Neural progenitor cell (in vitro differentiated cells): ENCODE data around the gene LRRC8E. TPM values are rescaled to one million over a fixed set of nuclear protein-coding genes. Genes with fewer than 3 reads are reported as not detected.
A peak's percentile ranks its signal among the peaks of the same experiment; 100 is the strongest.

Source experiments
- DNase-seq: peaks from one replicate; pipeline ENCODE4 v3.0.0-alpha.2; 2016; ENCODE audit warnings: low spot score
- H2AFZ ChIP-seq: fragments of 200-600 bp; sonication (generic); replicated peaks from 2 replicates; pipeline ENCODE4 v1.6.1; 2016; ENCODE audit warnings: antibody characterized with exemption
- H3F3A ChIP-seq: fragments of 200-600 bp; sonication (generic); 2 replicates; pipeline ENCODE4 v1.6.1; 2016; ENCODE audit warnings: antibody characterized with exemption, low read depth
- H3K27ac ChIP-seq: fragments of 200-600 bp; sonication (generic); 2 replicates; pipeline ENCODE4 v1.5.1; 2016; ENCODE audit warnings: mild to moderate bottlenecking
- H3K27me3 ChIP-seq: fragments of 200-600 bp; sonication (generic); 2 replicates; pipeline ENCODE4 v1.6.1; 2016; ENCODE audit warnings: mild to moderate bottlenecking, moderate library complexity
- H3K36me3 ChIP-seq: fragments of 200-600 bp; sonication (generic); 2 replicates; pipeline ENCODE4 v1.5.1; 2016
- H3K4me1 ChIP-seq: fragments of 200-600 bp; sonication (generic); 2 replicates; pipeline ENCODE4 v1.6.1; 2016; ENCODE audit warnings: mixed run types
- H3K4me2 ChIP-seq: fragments of 200-600 bp; sonication (generic); 2 replicates; pipeline ENCODE4 v1.6.1; 2016
- H3K4me3 ChIP-seq: fragments of 200-600 bp; sonication (generic); 2 replicates; pipeline ENCODE4 v1.5.1; 2016
- H3K79me2 ChIP-seq: fragments of 200-600 bp; sonication (generic); 2 replicates; pipeline ENCODE4 v1.6.1; 2016; ENCODE audit warnings: low read depth
- H3K9ac ChIP-seq: fragments of 200-600 bp; sonication (generic); 2 replicates; pipeline ENCODE4 v1.6.1; 2016
- H3K9me3 ChIP-seq: fragments of 200-600 bp; sonication (generic); 2 replicates; pipeline ENCODE4 v1.5.1; 2016; ENCODE audit warnings: low read depth
- H4K20me1 ChIP-seq: fragments of 200-600 bp; sonication (generic); 2 replicates; pipeline ENCODE4 v1.6.1; 2016; ENCODE audit warnings: low read depth
- H3K27ac Mint-ChIP-seq: 3 replicates; pipeline ENCODE4 v1.8.0; 2021; ENCODE audit warnings: mixed read lengths
- H3K27me3 Mint-ChIP-seq: 2 replicates; pipeline ENCODE4 v1.8.0; 2022; ENCODE audit warnings: low read depth, mild to moderate bottlenecking, inconsistent platforms, moderate library complexity, mixed read lengths; ENCODE audit not compliant: insufficient read depth
- H3K36me3 Mint-ChIP-seq: 3 replicates; pipeline ENCODE4 v1.8.0; 2021; ENCODE audit warnings: mixed read lengths
- H3K4me1 Mint-ChIP-seq: 3 replicates; pipeline ENCODE4 v1.8.0; 2021; ENCODE audit warnings: mixed read lengths
- H3K4me3 Mint-ChIP-seq: 3 replicates; pipeline ENCODE4 v1.8.0; 2021; ENCODE audit warnings: mild to moderate bottlenecking, moderate library complexity, mixed read lengths
- H3K9me3 Mint-ChIP-seq: 3 replicates; pipeline ENCODE4 v1.8.0; 2020; ENCODE audit warnings: mixed read lengths
- CTCF ChIP-seq: fragments of 200-600 bp; sonication (generic); IDR thresholded peaks from 2 replicates; pipeline ENCODE4 v1.5.1; 2017; ENCODE audit warnings: antibody characterized with exemption, mild to moderate bottlenecking
- EZH2 ChIP-seq: fragments of 200-600 bp; sonication (generic); IDR thresholded peaks from 2 replicates; pipeline ENCODE4 v1.6.1; 2017; ENCODE audit warnings: antibody characterized with exemption, mild to moderate bottlenecking, moderate library complexity
- EZH2phosphoT487 ChIP-seq: fragments of 200-600 bp; sonication (generic); IDR thresholded peaks from 2 replicates; pipeline ENCODE4 v1.6.1; 2017; ENCODE audit warnings: antibody characterized with exemption
- total RNA-seq: library from RNA; depleted of rRNA; stranded (reverse); fragments of >200 nt; gene quantifications from 2 replicates; pipeline ENCODE4 v1.2.3, GENCODE V29; 2015; ENCODE audit warnings: low replicate concordance

LRRC8E gene
- total RNA-seq, 1 donor from 2014 or later: 1.2 TPM

GRCh38 chr19:7894612-7895309 is 6.5 kb downstream of the LRRC8E start:
- TF ChIP-seq EZH2phosphoT487: no peak
- TF ChIP-seq EZH2: no peak
- no peak for TF ChIP-seq CTCF
- H3K36me3 Mint-ChIP-seq: no peaks in the 10 kb centered on the region
- H3K4me1 Mint-ChIP-seq: peaks cover 5% of the 10 kb centered on the region
- H3K4me3 Mint-ChIP-seq: no peak overlapping the region
- Histone ChIP-seq H3K9ac (peak overlapping the region; percentile 37), H4K20me1 (no peaks in the 10 kb centered on the region), H3K4me3 (no peak overlapping the region), H3K9me3 (no peaks in the 10 kb centered on the region), H3K36me3 (no peaks in the 10 kb centered on the region), H3K4me2 (no peak overlapping the region), H3K4me1 (no peaks in the 10 kb centered on the region), H3K27ac (no peak overlapping the region), H3K27me3 (peaks cover 6% of the 10 kb centered on the region), H3K79me2 (no peaks in the 10 kb centered on the region), H3F3A (no peaks in the 10 kb centered on the region), H2AFZ (no peak overlapping the region)
- DNase-seq: no peak
- H3K9me3 Mint-ChIP-seq: no peaks in the 10 kb centered on the region
- H3K27me3 Mint-ChIP-seq: peaks cover 3% of the 10 kb centered on the region
- H3K27ac Mint-ChIP-seq: no peak overlapping the region

- no peak overlapping the region for H3K4me3 Mint-ChIP-seq
- no peaks in the 10 kb centered on the region for H4K20me1 ChIP-seq
- no peaks in the 10 kb centered on the region for H3F3A ChIP-seq
- no peak for TF ChIP-seq EZH2phosphoT487
- no peak for TF ChIP-seq CTCF
- TF ChIP-seq EZH2: no peak
- no peaks in the 10 kb centered on the region for H3K9me3 ChIP-seq
- peaks cover 5% of the 10 kb centered on the region for H3K4me1 Mint-ChIP-seq
- no peak overlapping the region for H3K27ac Mint-ChIP-seq
- no peaks in the 10 kb centered on the region for H3K36me3 Mint-ChIP-seq
- H3K9me3 Mint-ChIP-seq: no peaks in the 10 kb centered on the region
- no peaks in the 10 kb centered on the region for H3K36me3 ChIP-seq
- H3K4me1 ChIP-seq: no peaks in the 10 kb centered on the region
- peaks cover 4% of the 10 kb centered on the region for H3K27me3 Mint-ChIP-seq
- no peaks in the 10 kb centered on the region for H3K79me2 ChIP-seq
- H3K4me2 ChIP-seq: no peak overlapping the region
- H3K4me3 ChIP-seq: no peak overlapping the region
- H3K9ac ChIP-seq: no peak overlapping the region
- H2AFZ ChIP-seq: no peak overlapping the region
- H3K27ac ChIP-seq: no peak overlapping the region
- no peak for DNase-seq
- H3K27me3 ChIP-seq: no peaks in the 10 kb centered on the region
These were observed 7.3 kb downstream of the LRRC8E start for GRCh38 chr19:7895565-7895964.

- no peak for TF ChIP-seq EZH2phosphoT487
- TF ChIP-seq EZH2: no peak
- no peak for TF ChIP-seq CTCF
- H3K27me3 Mint-ChIP-seq: peaks cover 5% of the 10 kb centered on the region
- Histone ChIP-seq H3K4me3 (no peak overlapping the region), H3F3A (no peaks in the 10 kb centered on the region), H3K4me1 (no peaks in the 10 kb centered on the region), H3K4me2 (no peak overlapping the region), H2AFZ (no peak overlapping the region), H3K27ac (no peak overlapping the region), H3K9ac (no peak overlapping the region), H3K79me2 (no peaks in the 10 kb centered on the region), H3K36me3 (no peaks in the 10 kb centered on the region), H3K9me3 (no peaks in the 10 kb centered on the region), H3K27me3 (no peaks in the 10 kb centered on the region), H4K20me1 (no peaks in the 10 kb centered on the region)
- H3K4me1 Mint-ChIP-seq: no peaks in the 10 kb centered on the region
- no peak overlapping the region for H3K27ac Mint-ChIP-seq
- H3K4me3 Mint-ChIP-seq: no peak overlapping the region
- DNase-seq: no peak
- H3K36me3 Mint-ChIP-seq: no peaks in the 10 kb centered on the region
- no peaks in the 10 kb centered on the region for H3K9me3 Mint-ChIP-seq
These were observed 9.0 kb downstream of the LRRC8E start for GRCh38 chr19:7897292-7897691.
